CD4-positive, alpha-beta T cell treated with Interferon gamma for 1 hour (primary cell): ENCODE measurements around the gene ENOPH1.
"Not testable (repeated sequence)": the region's sequence is repeated elsewhere in the genome, so short reads cannot be mapped to it uniquely, and the experiment has no call there.

Experiments
- DNase-seq: peaks from one replicate; pipeline ENCODE4 v3.0.0-alpha.2; 2020

ENOPH1 gene

DNA sequence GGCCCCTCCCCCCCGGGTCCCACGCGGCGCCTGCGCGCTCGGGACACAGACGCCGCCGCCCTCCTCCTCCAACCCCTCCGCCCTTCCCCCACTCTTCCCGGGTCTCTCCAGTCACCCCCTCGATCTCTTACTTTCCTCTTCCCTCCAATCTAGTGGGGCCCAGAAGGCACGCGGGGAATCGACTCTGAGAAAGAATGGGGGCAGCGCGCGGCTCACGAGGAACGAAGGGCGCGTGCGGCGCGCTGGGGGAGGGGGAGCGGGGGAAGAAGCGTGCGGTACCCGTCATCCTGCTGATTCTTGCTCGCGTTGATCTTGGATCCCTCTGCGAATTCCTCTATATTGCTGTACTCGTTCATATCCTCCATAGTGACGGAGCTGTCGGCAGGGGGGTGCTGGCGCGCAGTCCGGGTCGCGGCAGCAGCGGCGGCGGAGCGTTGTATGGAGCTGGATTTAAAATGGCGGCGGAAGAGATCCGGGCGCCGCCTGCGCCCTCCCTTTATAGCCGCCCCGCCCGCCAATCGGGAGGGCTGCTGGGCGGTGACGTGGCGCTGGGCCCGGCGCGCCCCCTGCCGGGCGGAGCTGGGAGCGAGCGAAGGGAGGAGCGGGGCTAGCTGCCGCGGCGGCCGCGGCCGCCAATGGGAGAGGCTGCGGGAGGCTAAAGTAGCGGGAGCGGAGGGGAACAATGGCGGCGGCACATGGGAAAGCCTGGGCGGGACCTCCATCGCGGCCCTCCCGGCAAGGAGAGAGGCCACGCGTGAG is 1.2 kb upstream of the ENOPH1 start:
- DNase-seq: peak; percentile 92

DNA sequence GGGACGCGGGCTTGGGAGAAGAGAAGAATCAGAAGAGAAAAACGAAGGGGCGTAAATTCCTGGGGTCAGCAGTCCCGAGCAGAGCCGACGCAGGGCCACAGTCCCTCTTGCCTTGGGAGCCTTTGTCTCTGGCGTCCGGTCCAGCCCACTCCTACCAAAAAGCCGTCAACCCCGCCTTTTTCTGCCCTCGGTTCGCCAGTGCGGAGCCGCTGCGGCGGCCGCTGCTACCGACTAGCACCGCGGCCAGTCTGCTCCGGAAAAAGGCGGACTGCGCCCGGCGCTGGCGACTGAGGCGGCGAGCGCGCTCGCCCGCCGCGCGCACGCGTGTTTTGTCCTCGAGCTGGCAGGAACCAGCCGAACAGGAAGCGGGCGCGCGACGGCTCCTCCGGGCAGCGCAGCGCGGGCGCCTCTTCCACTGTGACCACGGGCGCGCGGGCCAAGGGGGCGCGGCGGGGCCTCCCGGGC is 630 bp upstream of the ENOPH1 start:
- DNase-seq: peak; percentile 79

DNA sequence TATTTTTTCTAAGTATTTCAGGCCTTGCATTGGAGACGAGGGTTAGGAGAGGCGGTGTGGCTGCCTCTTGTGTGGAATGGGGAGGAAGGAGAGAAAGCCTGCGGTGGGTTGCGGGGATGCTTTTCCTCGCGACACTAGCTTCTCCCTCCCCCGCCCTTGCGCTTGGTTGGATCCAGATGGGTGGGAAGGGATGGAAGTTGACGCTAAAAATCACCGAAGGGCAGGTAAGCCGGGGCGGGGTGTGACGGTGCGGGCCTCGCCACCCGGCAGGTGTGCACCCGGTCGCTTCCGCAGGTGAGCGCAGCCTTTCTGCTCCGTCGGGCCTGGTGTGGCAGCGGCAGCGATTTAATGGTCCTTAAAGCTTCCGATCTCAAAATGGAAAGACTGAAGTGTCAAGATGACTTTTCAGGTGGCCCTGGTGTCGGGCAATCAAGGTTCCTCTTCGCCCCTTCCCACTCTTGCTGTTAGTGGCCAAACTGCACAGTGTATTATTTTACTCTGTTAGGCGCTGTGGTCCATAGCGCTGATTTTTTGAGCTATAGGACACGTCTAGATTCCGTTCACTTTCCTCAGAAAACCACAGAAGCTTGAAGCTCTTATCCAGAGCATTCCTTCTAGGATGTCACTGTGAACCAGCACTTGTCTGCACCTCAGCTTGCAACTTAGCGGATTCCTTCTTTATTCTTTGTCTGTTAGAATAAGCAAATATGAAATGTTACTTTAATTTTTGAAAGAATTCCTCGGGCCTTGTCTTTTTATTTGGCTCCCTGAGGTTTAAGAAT is 765 bp downstream of the ENOPH1 start:
- peak; percentile 33 for DNase-seq

DNA sequence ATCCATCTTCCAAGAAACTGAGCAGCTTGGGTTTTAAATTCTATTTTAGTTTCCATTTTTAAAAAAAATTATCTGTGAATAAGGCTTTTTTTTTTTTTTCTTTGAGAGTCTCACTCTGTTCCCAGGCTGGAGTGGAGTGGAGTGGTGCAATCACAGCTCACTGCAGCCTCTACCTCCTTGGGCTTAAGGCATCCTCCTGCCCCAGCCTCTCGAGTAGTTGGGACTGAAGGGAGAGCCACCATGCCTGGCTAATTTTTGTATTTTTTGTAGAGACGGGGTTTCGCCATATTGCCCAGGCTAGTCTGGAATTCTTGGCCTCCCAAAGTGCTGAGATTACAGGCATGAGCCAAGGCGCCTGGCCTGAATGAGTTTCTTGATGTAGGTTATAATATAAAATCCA is 1.4 kb downstream of the ENOPH1 start:
- DNase-seq: no peak

DNA sequence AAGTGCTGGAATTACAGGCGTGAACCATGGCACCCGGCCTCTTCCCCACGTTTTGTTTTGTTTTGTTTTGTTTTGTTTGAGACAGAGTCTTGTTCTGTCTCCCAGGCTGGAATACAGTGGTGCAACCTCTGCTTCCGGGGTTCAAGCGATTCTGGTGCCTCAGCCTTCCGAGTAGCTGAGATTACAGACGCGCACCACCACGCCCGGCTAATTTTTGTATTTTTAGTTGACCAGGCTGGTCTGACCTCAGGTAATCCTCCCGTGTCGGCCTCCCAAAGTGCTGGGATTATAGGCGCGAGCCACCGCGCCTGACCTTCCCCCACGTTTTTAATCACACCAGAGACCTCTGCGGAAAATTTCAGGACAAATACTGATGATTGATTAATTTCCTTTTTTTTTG is 2.2 kb downstream of the ENOPH1 start:
- DNase-seq: no peak

DNA sequence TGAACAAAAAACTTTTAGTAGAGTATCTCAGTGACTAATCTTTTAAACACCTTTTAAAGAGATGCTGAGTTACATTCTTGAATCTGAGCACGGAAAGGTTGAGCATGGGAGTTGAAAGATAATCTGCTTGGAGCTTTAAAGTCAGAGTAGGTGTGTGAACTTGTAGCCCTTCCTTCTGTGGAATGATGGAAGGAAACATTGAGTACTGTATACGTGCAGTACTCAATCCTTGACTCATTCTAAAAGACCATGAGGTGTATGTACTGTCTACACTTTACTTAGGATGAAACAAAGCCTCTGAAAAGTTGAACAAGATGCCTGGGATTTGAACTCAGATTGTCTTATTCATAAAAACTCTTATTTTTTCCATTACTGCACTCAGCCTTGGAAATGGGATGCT is 3.4 kb downstream of the ENOPH1 start:
- DNase-seq: no peak

DNA sequence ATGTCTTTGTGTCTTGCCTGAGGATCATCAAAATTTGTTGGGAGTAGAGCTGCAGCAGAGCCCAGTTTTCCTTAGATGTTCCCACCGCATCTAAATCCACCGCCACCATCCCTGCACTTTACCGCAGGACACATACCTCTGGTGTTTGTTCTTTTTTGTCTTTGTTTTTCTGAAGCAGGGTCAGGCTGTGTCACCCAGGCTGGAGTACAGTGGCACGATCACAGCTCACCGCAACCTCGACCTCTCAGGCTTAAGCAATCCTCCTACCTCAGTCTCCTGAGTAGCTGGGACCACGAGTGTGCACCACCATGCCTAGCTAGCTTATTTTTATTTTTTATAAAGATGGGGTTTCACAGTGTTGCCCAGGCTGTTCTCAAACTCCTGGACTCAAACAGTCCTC is 4.6 kb downstream of the ENOPH1 start:
- no peak for DNase-seq

DNA sequence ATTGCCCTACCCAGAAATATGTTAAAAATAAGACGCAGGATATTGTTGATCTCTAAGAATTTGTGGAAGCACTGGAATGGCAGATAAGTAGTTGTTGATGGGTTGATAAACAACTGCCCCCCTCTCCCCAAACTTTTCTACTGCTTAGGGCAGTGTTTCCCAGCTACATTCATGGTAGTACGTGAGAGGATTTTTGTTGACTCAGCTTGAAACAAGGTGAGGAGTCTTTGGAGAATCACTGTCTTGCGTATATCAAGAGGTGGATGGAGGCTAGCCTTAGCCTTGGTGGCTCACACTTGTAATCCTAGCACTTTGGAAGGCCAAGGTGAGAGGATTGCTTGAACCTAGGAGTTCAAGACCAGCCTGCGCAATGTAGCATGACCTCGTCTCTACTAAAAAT is 5.7 kb downstream of the ENOPH1 start:
- no peak for DNase-seq

DNA sequence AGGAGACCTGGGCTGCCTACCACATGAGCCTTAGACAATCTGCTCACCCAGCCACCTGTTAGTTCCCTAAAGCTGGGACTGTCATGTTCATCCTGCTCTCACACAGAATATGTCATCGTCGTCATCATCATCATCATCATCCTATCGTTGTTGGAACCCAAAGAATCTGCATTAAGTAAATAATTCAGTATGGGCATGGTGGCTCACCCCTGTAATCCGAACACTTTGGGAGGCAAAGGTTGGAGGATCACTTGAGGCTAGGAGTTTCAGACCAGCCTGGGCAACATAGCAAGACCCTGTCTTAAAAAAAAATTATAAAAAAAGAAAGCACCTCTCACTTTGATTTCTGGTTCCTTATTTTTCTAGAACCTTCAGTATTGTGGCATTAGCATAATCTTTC is 6.4 kb downstream of the ENOPH1 start:
- DNase-seq: no peak

DNA sequence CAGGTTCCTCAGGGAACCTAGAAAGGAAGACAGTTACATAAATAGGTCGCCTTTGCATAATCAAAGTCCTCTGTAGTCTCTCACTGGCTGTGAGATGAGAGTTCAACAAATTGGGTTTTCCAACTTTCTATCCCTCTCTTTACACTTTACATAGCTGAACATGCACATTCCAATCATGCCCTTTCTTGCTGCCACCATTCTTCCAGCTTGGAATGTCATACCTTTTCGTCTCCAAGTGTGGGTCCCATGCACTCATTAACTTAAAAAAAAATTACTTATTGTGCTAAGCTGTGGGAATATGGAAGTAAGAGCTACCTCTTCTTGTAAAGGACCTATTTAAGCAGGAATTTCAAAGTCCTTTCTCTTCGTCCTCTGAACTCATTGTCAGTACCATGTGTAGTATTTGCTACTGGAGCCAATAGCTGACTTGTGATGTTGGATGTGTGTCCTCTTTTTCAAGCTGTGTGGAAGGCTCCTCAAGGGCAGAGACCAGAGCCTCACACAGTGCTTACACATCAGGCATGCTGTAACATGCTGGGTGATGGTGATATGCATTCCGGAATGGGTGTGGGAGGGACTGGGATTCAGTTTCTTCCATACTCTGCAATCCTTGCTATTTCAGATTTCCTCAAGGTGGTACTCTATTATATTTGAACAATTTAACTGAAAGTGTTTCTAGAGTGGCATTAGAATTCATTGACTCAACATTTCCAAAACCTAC is 7.1 kb downstream of the ENOPH1 start:
- no peak for DNase-seq

DNA sequence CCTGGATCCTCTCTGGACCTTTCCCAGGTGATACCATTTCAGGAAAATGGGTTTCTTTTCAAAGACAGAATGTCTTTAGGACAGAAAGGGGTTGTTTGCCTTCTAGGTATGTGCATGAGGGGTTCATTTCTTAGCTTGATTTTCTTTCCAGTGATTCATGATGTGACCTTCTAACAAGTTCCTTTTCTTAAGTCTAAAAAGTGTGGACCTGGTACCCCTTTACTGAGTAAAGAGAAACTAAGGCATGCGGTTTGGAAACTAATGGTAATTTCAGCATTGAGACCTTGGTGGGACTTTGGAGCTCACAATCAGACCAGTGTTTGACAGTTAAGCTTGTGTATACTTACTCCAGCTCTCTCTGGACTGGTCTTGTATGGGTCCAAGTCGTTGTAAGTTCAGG is 8.7 kb downstream of the ENOPH1 start:
- no peak for DNase-seq

DNA sequence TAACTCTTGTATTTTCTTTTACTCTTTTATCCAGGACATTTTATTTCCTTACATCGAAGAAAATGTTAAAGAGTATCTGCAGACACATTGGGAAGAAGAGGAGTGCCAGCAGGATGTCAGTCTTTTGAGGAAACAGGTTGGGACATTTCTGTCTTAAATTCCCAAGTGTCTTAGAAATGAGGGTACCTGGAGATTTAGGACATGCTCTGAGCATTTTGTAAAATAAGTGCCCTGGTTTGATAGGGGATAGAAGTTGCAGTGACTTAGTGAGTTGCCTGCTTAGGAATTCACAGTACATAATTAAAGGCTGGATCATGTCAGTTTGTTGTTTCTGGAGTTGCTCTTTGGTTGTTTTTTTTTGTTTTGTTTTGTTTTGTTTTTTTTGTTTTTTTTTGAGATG is 17.5 kb downstream of the ENOPH1 start:
- no peak for DNase-seq

DNA sequence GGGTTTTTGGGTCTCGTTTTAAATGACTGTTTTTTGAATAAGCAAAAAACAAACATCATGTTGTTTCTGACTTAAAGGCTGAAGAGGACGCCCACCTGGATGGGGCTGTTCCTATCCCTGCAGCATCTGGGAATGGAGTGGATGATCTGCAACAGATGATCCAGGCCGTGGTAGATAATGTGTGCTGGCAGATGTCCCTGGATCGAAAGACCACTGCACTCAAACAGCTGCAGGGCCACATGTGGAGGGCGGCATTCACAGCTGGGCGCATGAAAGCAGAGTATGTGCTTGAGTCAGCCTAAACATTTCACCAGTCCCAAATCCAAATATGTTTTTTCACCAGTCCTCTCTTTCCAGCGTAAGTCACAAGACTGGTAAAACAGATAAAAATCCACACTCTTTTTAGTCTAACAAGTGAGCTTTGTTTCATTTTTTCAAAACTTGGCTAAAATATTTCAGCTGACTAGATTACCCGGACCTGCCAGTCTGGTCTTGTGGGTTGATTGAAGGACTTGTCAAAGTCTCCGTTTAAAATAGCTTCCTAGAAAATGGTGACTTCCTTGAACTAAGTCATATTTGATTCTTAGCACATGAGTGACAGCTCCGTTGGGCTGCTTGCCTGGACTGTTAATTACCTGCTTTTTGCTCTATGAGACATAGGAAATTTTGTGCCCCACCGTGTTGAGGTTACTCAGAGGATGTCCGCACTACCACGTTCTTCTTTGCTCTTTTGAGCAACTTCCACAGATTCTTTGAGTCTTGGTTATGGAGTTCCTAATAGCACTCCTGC is 20.8 kb downstream of the ENOPH1 start:
- DNase-seq: no peak

DNA sequence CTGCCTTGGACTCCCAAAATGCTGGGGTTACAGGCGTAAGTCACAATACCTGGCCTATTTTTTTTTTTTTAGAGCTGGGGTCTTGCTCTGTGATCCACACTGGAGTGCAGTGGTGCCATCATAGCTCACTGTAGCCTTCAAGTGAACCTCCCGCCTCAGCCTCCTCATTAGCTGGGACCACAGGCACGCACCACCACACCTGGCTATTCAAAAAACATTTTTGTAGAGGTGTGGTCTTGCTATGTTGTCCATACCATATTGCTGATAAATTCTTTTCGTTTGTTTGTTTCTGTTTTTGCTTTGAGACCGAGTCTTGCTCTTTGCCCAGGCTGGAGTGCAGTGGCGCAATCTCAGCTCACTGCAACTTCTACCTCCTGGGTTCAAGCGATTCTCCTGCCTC is 21.6 kb downstream of the ENOPH1 start:
- DNase-seq: no peak

DNA sequence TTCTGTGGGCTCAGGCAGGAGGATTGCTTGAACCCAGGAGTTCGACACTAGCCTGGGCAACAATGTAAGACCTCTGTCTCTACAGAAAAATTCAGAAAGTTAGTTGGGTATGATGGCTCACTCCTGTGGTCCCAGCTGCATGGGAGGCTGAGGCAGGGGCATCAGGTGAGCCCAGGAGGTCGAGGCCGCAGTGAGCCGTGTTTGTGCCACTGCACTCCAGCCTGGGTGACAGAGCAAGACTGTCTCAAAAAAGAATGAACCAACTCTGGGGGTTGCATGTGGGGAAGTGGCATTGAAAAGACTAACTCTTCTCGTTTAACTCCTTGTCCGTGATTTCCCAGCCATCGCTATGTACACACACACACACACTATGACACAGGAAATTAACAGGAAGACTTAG is 26.9 kb downstream of the ENOPH1 start:
- DNase-seq: no peak

DNA sequence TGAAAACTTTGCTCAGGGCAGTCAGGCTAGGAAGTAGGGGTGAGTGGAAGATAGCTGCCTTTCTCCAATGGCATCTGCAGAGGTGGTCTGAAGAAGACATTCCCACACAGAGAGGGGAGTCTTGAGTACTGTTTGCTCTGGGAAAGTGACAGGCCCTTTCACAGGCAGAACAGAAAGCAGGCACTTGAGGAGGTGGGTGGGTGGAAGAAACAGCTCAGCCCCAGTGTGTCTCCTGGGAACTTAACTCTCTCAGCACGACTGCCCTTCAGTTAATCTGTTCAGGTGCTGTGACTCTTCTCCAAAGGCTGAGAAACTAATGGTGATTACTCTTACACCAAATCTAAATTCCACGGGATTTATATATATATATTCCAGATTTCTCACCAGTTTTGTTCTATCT is 28.3 kb downstream of the ENOPH1 start:
- DNase-seq: no peak

DNA sequence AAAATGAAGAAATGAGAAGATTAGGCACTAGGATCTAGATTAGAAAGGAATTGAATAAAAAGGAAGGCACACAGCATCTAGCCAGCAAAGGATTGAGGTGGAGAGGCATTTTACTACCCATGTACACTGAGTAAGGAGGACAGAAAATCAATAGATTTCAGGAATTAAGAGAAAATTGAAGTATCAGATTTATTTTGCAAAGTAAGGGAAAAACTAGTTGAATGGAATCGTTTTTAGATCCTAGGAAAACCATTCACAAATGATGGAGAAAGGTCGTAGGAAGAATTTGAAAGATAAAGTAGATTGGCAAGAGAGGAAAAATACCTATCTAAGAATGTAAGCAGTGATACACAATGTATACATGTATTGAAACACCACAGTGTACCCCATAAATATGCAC is 31.3 kb downstream of the ENOPH1 start:
- DNase-seq: no peak

DNA sequence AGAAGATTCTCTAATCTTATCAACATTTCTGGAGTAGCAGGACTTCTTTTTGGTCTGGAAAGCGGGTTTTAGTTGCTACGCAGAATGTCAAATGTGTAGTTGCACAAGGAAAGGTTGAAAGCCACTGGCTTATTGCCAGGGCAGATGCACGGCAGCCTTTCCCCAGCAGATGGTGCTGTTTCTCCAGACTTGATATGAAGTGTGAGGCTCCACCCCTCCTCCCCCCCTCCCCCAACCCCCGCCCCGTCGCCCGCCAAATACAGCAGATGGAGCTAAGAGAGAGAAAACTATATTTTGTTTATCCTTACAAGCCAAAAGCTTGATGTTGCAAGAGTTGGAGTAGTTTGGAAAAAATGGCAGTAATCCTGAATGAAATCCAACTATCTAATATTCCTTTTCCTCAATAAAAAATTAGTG is 32.0 kb downstream of the ENOPH1 start:
- peak; percentile 76 for DNase-seq

DNA sequence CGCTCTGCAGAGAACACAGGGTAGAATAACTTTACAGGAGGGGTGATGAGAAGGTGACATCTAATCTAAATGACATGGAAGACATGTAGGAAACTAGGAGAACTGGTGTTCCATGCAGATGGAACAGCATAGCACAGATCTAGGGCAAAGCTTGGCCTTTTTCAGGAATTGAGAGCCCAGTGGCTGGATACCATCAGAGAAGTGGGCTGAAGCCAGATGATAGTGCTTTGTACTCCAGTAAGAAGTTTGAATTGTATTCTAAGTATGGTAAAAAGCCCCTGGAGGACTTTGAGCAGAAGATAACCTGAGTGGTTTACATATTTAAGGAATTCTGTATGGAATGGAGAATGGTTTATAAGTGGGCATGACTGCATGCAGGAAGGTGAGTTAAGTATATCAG is 32.8 kb downstream of the ENOPH1 start:
- no peak for DNase-seq

DNA sequence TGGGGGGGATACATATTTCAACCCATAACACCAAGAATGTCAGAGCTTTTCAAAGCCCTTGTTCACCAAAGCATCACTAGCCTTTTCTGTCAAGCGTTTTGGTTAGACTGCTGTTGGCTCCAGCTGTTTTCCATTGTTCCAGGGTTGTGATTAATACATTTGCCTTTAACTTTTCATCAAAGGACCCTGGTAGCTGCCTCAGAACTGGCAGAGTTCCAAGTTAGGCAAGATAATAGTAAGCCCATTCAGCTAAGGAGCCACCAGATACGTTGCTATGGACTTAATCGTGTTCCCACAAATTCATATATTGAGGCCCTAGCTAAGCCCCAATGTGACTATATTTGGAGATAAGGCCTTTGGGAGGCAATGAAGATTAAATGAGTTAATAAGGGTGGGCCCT is 37.1 kb downstream of the ENOPH1 start:
- no peak for DNase-seq

DNA sequence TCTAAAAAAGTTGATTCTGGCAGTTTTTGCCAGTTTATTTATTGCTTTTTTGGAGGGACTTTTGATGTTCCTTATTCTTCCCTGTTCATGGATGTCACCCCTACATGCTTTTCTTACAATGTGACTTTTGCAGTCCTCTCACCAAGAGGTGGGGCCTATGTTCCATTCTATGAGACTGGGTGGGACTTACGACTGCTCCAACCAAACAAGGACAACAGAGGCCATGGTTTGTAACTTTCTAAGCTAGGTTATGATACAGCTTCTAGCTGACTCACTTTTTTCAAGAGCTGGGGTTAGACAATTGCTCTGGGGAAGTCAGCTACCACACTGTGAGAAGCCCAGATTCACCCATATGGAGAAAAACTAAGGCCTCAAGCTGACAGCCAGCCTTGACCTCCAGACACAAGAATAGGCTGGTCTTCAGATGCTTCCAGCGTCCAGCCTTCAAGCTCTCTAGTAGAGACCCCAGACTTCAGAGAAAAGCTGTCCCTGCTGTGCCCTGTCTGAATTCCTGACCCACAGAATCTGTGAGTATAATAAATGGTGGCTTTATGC is 39.5 kb downstream of the ENOPH1 start:
- no peak for DNase-seq

DNA sequence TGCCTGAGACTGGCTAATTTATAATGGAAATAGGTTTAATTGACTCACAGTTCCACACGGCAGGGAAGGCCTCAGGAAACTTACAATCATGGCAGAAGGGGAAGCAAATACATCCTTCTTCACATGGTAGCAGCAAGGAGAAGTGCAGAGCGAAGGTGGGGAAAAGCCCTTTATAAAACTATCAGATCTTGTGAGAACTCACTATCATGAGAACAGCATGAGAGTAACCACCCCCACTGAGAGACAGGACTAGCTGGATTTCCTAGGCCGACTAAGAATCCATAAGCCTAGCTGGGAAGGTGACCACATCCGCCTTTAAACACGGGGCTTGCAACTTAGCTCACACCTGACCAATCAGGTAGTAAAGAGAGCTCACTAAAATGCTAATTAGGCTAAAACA is 42.7 kb downstream of the ENOPH1 start:
- not testable (repeated sequence) for DNase-seq
